Measurements from ENCODE around the gene FBXW7. TPM values are rescaled to one million over a fixed set of nuclear protein-coding genes. Genes with fewer than 3 reads are reported as not detected.

The FBXW7 gene
- total RNA-seq, 1 donor from 2014 or later: 23.3 TPM

DNA sequence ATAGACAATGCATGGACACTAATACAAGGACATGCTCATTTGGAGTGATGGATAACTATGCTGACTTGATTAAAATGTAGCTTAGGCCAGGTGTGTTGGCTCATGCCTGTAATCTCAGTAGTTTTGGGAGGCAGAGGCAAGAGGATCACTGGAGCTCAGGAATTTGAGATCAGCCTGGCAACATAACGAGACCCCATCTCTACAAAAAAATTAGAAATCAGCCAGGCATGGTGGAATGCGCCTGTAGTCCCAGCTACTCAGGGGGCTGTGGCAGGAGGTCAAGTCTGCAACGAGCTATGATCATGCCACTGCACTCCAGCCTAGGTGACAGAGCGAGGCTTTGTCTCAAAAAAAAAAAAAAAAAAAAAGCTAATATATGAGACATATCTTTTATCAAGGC, 196.3 kb downstream of the FBXW7 start:
- no peak overlapping the region for H3K4me3 Mint-ChIP-seq (ENCODE audit: unreplicated experiment)
- H3K27me3 Mint-ChIP-seq (ENCODE audit: low read depth): no peaks in the 10 kb centered on the region
- peaks cover 9% of the 10 kb centered on the region for H3K36me3 Mint-ChIP-seq (ENCODE audit: low read depth)
- H3K9me3 Mint-ChIP-seq (ENCODE audit: low read depth): peaks cover 2% of the 10 kb centered on the region
- TF ChIP-seq, protein P1, sequence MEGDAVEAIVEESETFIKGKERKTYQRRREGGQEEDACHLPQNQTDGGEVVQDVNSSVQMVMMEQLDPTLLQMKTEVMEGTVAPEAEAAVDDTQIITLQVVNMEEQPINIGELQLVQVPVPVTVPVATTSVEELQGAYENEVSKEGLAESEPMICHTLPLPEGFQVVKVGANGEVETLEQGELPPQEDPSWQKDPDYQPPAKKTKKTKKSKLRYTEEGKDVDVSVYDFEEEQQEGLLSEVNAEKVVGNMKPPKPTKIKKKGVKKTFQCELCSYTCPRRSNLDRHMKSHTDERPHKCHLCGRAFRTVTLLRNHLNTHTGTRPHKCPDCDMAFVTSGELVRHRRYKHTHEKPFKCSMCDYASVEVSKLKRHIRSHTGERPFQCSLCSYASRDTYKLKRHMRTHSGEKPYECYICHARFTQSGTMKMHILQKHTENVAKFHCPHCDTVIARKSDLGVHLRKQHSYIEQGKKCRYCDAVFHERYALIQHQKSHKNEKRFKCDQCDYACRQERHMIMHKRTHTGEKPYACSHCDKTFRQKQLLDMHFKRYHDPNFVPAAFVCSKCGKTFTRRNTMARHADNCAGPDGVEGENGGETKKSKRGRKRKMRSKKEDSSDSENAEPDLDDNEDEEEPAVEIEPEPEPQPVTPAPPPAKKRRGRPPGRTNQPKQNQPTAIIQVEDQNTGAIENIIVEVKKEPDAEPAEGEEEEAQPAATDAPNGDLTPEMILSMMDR (IDR thresholded peaks at IDR 0.05): no peak
- H3K27ac Mint-ChIP-seq (ENCODE audit: unreplicated experiment): no peak overlapping the region
- peaks cover 10% of the 10 kb centered on the region for H3K4me1 Mint-ChIP-seq (ENCODE audit: low read depth)
- DNase-seq (ENCODE audit: low spot score): no peak

GRCh38 chr4:152334931-152335330, 201.0 kb downstream of the FBXW7 start:
- TF ChIP-seq, protein P1 (IDR thresholded peaks at IDR 0.05): no peak
- Mint-ChIP-seq H3K27ac (ENCODE audit: unreplicated experiment) (no peak overlapping the region), H3K4me1 (ENCODE audit: low read depth) (no peaks in the 10 kb centered on the region), H3K4me3 (ENCODE audit: unreplicated experiment) (no peak overlapping the region), H3K36me3 (ENCODE audit: low read depth) (peaks cover 7% of the 10 kb centered on the region), H3K27me3 (ENCODE audit: low read depth) (no peaks in the 10 kb centered on the region), H3K9me3 (ENCODE audit: low read depth) (no peaks in the 10 kb centered on the region)
- no peak for DNase-seq (ENCODE audit: low spot score)

DNA sequence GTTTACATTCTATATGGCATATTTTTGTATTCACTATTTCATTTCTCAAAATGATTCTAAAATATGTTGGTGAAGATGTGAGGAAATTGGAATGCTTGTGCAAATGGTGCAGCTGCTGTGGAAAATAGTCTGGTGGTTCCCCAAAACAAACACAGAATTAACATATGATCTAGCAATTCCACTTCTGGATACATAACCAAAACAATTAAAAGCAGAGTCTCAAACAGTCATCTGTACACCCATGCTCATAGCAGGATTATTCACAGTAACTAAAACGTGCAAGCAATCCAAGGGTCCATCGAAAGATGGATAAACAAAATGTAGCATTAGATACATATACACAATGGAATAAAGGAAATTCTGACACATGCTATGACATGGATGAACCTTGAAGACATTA, 204.8 kb downstream of the FBXW7 start:
- Mint-ChIP-seq H3K36me3 (ENCODE audit: low read depth) (peaks cover 13% of the 10 kb centered on the region), H3K27me3 (ENCODE audit: low read depth) (no peaks in the 10 kb centered on the region), H3K4me3 (ENCODE audit: unreplicated experiment) (no peak overlapping the region), H3K9me3 (ENCODE audit: low read depth) (no peaks in the 10 kb centered on the region), H3K27ac (ENCODE audit: unreplicated experiment) (no peak overlapping the region), H3K4me1 (ENCODE audit: low read depth) (peaks cover 24% of the 10 kb centered on the region)
- TF ChIP-seq, protein P1 (IDR thresholded peaks at IDR 0.05): no peak
- DNase-seq (ENCODE audit: low spot score): no peak

DNA sequence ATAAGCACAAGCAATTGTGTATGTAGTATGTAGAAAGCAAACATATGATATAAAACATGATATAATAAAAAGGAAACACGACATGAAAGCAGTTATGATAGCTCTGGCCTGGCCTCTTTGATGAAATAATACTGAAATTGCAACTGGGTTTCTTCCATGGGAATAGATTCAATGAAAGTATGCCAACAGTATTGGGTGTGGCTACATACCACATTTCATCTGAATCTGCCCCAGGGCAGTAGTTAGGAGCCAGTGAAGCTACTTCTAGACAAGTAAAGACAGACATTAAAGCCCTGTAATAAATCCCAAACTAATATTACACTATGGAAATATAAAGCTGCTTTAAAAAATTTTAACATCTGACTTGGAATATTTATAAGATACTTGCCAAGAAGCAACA, 207.3 kb downstream of the FBXW7 start:
- Mint-ChIP-seq H3K27me3 (ENCODE audit: low read depth) (no peaks in the 10 kb centered on the region), H3K27ac (ENCODE audit: unreplicated experiment) (no peak overlapping the region), H3K36me3 (ENCODE audit: low read depth) (peaks cover 20% of the 10 kb centered on the region), H3K9me3 (ENCODE audit: low read depth) (no peaks in the 10 kb centered on the region), H3K4me3 (ENCODE audit: unreplicated experiment) (no peak overlapping the region), H3K4me1 (ENCODE audit: low read depth) (peaks cover 24% of the 10 kb centered on the region)
- TF ChIP-seq, protein P1 (IDR thresholded peaks at IDR 0.05): no peak
- no peak for DNase-seq (ENCODE audit: low spot score)

DNA sequence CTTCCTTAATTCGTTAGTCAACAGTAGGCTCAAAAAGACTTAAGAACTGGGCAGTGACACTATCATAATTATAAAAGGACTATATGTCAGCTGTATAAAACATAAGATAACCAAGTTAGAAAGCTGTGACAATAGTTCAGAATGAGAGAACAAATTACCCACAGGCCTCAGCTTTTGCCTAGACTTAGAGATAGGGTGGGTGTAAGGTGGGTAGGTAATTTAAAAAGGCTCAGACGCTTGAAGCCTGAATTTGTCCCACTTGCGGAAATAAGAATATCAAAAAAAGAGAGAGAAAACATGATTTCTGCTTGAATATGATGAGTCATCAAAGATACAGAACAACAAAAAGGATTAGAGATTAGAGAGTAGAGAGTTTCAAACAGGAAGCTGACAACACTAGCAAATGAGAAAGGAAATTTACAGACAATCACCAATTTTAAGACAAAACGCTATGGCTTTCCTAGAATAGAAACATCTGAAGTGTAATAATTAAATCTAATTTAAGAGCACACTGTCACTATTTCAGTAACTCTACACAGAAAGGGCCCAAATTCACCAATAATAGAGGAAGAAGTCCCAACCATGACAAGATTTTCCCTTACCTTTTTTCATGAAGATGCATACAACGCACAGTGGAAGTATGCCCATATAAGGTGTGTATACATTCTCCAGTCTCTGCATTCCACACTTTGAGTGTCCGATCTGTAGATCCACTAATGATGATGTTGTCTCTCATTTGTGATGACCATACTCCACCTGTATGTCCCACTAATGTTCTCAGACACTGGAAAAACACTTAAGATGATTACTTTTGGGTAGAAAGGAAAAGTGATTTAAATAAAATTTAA, 208.1 kb downstream of the FBXW7 start:
- no peak for DNase-seq (ENCODE audit: low spot score)
- Mint-ChIP-seq H3K36me3 (ENCODE audit: low read depth) (peaks cover 21% of the 10 kb centered on the region), H3K27me3 (ENCODE audit: low read depth) (no peaks in the 10 kb centered on the region), H3K9me3 (ENCODE audit: low read depth) (no peaks in the 10 kb centered on the region), H3K4me3 (ENCODE audit: unreplicated experiment) (no peak overlapping the region), H3K27ac (ENCODE audit: unreplicated experiment) (no peak overlapping the region), H3K4me1 (ENCODE audit: low read depth) (peaks cover 24% of the 10 kb centered on the region)
- TF ChIP-seq, protein P1 (IDR thresholded peaks at IDR 0.05): no peak

All from chondrocyte (in vitro differentiated cells).